ENCODE data around the gene YY1. TPM values are rescaled to one million over a fixed set of nuclear protein-coding genes. Genes with fewer than 3 reads are reported as not detected.
"Not testable (repeated sequence)": the region's sequence is repeated elsewhere in the genome, so short reads cannot be mapped to it uniquely, and the experiment has no call there.

The YY1 gene
- total RNA-seq (2014; rRNA removed; shearing (Covaris generic)): 44.1 and 47.3 TPM in 2 replicates

DNA sequence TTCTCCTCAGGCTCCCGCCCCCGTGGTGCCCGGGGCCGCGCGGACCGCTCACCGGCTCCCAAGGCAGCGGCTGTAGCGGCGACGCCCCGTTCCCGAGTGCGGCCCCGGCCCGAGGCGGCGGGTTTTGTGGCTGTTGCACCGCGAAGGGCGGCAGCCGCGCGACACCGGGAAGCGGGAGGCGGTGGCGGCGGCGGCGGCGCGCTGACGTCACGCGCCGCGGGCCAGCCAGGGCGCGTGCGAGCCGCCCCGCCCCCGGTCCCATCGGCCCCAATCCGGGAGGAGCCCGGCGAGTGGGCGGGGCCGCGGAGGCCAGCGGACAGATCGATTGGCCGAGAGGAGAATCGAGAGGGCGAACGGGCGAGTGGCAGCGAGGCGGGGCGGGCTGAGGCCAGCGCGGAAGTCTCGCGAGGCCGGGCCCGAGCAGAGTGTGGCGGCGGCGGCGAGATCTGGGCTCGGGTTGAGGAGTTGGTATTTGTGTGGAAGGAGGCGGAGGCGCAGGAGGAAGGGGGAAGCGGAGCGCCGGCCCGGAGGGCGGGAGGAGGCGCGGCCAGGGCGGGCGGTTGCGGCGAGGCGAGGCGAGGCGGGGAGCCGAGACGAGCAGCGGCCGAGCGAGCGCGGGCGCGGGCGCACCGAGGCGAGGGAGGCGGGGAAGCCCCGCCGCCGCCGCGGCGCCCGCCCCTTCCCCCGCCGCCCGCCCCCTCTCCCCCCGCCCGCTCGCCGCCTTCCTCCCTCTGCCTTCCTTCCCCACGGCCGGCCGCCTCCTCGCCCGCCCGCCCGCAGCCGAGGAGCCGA is at the start of gene YY1:
TSS of gene YY1 (plus strand) at position 726 of the 792 bp plus-strand sequence. CDS start 101 bp downstream, outside the sequence.
- peak; percentile 100 for DNase-seq (ENCODE audit: low read depth)

DNA sequence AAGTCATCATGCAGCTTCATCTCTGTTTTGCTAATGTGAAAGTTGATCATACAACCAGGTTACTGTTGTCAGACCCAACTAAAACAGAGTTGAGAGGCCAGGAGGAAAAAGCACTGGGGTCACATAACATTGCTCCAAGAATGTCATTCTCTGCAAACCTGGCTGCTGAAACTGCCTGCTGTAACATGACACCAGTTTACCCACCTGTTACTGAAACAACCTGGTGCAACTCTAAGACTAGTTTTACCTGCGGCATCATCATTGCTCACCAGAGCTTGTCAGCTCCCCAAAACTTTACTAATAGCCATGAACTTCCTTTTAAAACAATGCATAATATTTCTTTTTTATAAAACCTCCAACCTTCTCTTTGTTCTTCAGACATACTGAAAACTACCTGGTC is 48.8 kb upstream of the YY1 start:
- no peak for DNase-seq (ENCODE audit: low read depth)

DNA sequence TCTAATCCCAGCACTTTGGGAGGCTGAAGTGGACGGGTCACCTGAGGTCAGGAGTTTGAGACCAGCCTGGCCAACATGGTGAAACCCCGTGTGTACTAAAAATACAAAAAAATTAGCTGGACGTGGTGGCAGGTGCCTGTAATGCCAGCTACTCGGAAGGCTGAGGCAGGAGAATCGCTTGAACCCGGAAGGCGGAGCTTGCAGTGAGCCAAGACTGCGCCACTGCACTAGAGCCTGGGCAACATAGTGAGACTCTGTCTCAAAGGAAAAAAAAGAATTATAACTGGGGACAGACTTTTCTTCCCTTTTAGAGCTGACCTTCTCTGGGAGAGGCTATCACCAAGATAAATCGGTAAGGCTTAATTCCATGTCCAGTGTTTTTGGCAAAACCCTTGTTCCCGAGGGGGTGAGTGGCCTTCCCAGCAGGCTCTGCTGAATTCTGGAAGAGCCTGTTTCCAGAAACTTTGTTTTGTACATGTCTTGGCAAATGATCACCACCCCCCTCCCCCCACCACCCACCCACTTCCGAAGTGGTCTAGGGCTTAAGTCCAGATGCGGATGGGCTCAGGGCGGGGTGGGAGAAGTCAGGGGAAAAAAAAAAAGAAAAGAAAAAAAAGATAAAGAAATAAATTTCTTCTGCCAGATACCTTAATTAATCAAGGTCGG is 47.2 kb upstream of the YY1 start:
- DNase-seq (ENCODE audit: low read depth): no peak

DNA sequence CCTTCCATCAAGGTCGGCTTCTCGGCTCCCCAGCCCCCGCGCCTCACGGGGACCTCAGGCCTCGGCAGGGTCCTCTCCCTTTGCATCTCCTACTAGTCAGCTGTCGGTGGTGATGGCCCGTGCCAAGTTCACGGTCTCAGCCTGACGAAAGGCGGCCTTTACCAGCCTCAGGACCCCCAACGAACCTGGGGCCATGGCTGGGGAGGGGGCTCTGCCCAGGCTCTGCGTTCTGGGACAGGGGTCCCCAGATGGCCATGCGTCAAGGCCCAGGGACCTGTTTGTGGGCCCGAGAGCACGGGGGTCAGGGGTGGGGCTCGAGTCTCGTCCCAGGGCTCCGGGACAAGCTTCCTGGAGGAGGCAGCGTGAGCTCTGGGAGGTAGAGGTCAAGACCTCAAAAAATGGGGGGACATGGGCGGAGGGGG is 46.7 kb upstream of the YY1 start:
- DNase-seq (ENCODE audit: low read depth): no peak

DNA sequence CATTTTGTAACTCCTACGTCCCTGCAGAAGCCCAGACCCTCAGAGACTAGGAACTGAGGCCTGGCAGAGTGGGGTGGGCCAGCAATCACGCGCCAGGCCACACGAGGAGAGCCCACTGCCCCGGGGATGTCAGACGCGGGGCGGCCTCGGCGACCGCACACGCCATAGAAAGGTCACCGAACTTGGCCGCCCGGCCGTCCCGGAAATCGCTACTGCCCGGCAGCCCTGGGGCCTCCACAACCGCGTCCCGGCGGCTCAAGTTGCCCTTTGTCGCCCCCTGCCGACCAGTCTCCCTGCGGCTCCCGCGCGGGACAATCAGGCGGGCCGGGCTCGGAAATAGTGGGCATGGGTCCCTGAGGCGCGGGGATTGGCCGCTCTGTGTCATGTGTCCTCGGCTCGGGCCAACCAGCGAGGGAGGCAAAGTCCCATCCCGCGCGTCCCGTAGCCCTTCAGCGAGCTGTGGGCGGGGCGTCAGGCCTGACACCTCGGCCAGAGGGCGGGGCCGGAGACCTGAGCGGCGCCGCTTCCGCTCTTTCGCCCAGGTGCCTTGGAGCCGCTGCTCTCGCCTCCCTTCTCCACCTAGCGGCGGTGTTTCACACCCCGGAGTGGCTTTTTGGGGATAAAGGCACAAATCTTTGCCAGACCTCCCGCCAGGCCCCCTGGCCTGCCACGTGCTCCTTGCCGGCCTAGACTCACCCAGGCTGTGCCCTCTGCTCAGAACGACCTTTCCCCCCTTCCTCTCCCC is 46.1 kb upstream of the YY1 start:
- DNase-seq (ENCODE audit: low read depth): peak; percentile 100

DNA sequence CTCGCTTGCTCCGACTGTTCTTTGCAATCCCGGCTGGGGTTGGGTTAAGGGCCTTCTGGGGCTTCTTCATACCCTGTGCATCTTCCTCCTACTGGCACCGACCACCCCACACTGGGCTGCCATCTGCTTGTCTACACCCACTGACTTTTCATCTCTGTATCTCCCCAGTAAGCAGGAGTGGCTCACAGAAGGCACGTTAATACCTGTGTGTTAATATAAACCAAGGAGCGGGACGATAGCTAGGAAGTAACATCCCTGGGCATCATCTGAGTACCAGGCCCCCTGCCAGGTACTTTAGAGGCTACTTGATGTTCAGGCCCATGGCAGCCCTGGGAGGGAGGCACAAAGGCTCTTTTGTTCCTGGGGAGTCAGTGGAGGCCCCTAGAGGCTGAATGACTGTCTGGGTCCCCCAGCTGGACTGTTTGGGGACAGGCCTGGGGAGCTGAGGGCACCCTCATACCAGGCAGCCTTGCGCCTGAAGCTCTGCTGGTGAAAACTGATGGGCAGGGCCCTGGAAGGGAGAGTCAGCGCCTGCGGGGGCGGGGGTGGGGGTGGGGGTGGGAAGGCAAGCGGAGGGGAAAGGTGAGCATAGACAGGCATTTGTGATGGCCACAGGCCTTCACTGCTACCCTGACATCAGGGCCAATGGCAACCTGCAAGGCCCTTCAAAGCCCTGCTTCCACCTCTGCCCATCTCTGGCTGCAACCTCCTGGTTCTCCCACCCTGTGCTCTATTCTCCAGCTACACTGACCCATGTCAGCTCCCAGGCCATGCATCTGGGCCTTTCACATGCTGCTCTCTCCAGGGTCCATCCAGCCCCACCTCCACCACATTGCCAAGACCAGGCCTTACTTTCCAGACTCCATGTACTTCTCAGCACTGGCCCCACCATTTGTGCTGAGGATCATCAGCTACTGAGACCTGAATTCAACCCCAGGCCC is 45.3 kb upstream of the YY1 start:
- no peak for DNase-seq (ENCODE audit: low read depth)

DNA sequence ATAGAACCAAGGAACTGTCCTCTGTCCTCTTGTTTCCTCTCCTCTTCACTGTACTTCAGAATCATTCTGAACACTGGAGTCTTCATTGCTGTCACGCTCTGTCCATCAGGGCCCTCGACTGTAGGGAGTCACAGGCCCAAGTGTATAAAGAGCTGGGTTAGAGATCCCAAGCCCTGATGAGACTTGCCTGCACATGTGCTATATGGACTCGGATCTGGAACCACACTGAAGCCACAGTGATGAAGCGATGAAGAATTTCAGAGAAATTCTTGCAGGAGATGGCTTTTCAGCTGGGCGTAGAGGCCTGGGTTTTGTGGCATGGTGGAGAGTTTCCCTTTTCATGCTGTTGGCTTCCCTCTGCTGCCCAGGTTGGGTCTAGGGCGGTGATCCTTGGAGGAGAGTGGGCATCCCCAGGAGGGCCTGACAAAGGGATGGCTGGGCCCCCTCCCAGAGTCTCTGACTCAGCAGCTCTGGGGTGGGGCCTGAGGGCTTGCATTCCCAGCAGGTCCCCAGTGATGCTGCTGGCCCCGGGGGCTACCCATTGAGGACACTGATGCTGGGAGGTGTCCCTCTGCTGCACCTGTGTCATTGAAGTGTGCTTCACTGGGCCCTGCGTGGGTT is 39.6 kb upstream of the YY1 start:
- no peak for DNase-seq (ENCODE audit: low read depth)

DNA sequence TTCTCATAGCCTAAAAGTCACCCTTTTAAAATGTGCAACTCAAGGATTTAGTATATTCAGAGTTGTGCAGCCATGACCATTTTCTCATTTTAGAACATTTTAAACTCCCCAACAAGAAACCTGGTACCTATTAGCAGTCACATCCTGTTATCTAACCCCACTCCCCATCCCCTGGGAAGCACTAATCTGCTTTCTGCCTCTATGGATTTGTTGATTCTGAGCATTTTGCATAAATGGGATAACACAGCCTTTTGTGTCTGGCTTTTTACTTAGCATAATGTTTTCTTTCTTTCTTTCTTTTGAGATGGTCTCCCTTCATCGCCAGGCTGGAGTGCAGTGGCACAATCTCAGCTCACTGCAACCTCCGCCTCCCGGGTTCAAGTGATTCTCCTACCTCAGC is 38.6 kb upstream of the YY1 start:
- no peak for DNase-seq (ENCODE audit: low read depth)

DNA sequence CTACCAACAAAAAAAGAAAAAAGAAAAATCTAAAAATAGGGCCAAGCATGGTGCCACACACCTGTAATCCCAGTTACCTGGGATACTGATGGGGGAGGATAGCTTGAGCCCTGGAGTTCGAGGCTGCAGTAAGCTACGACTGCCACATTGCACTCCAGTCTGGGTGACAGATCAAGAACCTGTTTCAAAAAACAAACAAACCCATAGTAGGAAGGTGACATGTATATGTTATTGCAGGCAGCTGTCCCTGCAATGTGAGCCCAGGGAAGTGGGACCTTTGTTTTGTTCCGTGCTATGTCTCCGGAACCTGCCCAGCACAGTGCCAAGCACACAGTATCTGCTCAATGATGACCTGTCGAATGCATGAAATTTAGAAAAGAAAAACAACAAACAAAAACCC is 37.2 kb upstream of the YY1 start:
- no peak for DNase-seq (ENCODE audit: low read depth)

DNA sequence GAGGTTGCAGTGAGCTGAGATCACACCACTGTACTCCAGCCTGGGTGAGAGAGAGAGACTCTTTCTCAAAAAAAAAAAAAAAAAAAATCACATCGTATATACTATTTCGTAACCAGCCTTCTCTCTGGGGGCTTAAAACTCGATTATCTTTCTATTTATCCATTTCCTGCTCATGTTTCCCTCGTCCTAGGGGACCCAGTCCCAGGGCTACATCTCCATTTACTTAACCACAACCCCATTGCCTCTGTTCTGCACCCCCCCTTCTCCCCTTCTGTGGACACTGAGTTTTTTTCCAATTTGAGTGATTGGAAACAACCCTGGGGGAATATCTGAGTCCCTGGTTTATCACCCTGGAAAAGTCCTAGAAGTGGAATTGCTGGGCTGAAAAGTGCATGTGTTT is 36.2 kb upstream of the YY1 start:
- no peak for DNase-seq (ENCODE audit: low read depth)

DNA sequence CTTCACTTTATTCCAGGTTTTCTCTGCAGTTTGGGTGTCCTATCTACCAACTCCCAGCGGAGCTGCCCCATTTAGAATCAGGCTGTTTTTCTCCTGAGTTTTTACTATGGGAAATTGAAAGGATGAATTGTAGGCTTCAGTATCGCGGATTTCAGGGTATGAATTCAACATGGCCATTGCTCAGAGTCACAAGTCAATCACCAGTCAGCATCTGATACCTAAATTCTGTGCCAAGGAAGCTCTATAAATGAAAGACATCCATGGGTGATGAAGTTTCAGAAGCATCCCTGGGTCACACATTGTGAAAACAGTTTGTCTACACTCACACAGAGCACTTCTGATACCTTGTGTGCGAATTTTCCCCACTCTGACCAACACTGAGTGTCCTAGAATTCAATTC is 35.8 kb upstream of the YY1 start:
- no peak for DNase-seq (ENCODE audit: low read depth)

DNA sequence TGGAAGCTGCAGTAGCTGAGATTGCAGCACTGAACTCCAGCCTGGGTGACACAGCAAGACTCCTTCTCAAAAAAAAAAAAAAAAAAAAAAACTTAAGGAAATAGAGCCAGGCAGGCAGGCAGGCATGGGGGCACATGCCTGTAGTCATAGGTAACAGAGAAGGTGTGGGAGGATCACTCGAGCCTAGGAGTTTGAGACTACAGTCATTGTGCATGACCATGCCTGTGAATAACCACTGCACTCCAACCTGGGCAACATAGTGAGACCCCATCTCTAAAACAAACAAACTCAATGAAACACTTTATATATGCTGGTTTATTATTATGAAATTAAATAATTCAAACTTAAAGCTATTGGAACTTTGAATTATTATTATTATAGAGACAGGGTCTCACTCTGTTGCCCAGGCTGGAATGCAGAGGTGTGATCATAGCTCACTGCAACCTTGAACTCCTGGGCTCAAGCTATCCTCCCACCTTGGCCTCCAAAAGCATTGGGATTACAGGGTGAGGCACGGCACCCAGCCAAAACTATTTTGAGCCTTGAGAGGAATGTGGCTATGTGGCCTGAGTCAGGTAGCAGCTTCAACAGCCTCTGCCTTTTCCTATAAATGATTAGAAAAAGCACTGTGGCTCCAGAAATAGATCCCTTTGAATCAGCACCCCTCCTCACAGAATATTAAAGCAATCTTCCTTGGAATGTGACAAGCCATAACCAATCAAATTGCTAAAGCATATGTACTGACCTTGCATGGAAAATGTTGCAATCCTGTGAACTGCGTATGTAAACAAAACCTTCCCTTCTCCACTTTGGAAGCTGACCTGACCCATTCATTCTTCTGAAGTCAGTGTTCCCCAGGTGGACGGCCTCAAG is 34.7 kb upstream of the YY1 start:
- DNase-seq (ENCODE audit: low read depth): no peak

DNA sequence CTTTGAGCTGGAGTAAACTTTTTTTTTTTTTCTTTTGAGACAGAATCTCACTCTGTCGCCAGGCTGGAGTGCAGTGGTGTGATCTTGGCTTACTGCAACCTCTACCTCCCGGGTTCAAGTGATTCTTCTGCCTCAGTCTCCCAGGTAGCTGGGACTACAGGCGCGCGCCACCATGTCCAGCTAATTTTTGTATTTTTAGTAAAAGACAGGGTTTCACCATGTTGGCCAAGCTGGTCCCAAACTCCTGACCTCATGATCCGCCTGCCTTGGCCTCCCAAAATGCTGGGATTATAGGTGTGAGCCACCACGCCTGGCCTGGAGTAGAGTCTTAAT is 34.1 kb upstream of the YY1 start:
- DNase-seq (ENCODE audit: low read depth): not testable (repeated sequence)

DNA sequence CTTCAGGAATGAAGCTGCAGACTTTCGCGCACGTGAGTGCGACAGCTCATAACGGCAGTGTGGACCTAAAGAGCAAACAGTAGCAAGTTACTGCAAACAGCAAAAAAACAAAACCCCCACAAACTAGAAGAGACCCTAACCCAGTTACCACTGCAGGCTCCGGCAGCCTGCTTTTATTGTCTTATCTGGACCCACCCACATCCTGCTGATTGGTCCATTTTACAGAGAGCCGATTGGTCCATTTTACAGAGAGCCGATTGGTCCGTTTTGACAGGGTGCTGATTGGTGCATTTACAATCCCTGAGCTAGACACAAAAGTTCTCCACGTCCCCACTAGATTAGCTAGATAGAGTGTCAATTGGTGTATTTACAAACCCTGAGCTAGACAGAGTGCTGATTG is 31.4 kb upstream of the YY1 start:
- DNase-seq (ENCODE audit: low read depth): not testable (repeated sequence)

DNA sequence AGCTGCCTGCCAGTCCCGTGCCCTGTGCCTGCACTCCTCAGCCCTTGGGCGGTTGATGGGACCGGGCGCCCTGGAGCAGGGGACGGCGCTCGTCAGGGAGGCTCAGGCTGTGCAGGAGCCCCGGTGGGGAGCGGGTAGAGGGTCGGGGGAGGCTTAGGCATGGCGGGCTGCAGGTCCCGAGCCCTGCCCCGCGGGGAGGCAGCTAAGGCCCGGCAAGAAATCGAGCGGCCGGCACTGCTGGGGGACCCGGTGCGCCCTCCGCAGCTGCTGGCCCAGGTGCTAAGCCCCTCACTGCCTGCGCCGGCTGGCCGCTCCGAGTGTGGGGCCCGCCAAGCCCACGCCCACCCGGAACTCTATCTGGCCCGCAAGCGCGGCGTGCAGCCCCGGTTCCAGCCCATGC is 30.8 kb upstream of the YY1 start:
- DNase-seq (ENCODE audit: low read depth): not testable (repeated sequence)

DNA sequence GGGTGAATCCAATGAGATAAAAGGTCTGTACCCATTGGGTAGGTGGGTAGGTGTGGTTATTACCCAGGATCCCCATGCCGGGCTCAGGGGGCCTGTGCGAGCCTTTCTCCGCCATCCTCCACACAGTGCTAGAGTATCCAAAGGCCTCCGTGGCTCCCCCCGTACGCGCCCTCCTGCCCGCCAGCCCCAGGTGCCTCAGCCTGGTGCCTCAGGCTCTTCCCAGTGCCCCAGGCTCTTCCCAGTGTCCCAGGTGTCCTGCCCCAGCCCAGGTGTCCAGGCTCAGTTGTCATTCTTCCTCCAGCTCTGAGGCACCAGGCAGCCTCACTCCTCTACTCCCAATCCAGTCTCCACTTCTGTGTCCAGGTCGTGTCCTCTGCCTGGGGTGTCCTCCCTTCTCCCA is 27.6 kb upstream of the YY1 start:
- no peak for DNase-seq (ENCODE audit: low read depth)

DNA sequence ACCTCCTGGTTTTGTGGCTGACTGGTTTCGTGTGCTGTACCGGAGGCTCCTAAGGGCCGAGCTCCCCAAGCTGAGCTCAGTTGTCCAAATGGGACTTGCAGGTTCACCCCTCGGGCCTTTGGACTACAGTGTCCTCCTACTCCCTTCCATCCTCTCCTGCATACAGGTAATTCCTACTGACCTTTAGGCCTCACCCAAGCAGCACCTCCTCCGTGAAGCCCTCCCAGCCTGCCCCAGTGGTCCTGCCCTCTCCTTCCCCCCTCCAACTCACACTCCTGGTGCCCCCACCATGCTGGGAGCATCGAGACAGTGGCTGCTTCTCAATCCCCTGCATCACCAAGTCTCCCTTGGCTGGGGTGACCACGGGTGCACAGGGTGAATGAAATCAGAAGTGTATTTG is 27.1 kb upstream of the YY1 start:
- no peak for DNase-seq (ENCODE audit: low read depth)

DNA sequence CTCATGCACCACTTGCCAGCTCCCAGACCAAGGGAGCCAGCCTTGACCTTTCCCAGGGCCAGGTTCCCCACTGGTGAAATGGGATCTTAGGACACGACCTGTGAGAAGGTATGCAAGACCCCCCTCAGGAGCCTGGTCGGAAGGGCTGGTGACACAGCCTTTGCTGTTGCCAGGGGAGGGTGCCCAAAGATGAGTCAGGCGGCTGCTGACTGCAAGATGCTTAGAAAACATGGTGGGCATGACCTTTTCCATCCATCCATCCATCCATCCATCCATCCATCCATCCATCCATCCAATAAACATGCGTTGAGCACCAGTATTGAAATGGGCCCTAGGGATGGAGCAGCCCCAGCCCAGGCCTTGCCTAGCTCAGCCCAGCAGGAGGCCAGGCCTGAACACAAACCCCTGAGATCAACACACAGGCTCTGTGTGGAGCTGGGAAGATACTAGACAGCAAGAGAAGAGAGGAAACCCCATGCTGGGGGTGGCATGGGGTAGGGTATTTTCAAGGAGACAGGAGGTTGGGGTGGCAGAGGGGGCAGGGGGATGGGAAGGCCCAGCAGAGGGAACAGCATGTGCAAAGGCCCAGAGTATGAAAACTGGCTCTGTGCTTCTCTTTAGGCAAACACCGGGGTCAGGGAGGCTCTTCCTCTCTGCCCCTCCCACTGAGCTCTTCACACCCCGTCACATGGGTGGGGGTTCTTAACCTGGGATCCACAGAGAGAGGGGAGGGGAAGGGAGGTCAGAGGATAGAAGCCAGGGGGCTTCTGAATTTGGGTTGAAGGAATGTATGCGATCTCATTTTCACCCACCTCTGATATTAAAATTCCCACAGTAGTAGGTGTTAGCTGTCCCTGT is 26.2 kb upstream of the YY1 start:
- no peak for DNase-seq (ENCODE audit: low read depth)

DNA sequence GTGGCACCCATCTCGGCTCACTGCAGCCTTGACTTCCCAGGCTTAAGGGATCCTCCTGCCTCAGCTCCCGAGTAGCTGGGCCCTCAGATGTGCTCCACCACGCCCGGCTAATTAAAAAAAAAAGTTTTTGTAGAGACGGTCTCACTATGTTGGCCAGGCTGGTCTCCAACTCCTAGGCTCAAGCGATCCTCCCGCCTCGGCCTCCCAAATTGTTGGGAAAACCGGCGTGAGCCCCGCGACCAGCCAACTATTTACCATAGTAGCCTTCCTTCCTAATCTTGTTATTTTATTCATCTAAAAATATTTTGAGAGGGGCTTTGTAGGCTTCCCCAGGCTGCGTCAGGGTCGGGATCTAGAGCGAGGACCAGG is 25.4 kb upstream of the YY1 start:
- DNase-seq (ENCODE audit: low read depth): no peak

All from Daoy (cell line).